H7 (cell line): ENCODE data around the gene GPBP1. TPM values are rescaled to one million over a fixed set of nuclear protein-coding genes. Genes with fewer than 3 reads are reported as not detected.
"Not testable (repeated sequence)": the region's sequence is repeated elsewhere in the genome, so short reads cannot be mapped to it uniquely, and the experiment has no call there.

Experiments used
- DNase-seq: peaks from one replicate; pipeline ENCODE4 v3.0.0; 2012
- H3K27me3 ChIP-seq: 2 replicates; pipeline ENCODE4 v1.6.0; 2011; ENCODE audit warnings: mild to moderate bottlenecking, low read length; ENCODE audit not compliant: control insufficient read depth, insufficient read depth
- H3K36me3 ChIP-seq: replicated peaks from 2 replicates; pipeline ENCODE4 v1.5.1; 2011; ENCODE audit warnings: low read length; ENCODE audit not compliant: control insufficient read depth, insufficient read depth
- H3K4me3 ChIP-seq: 2 replicates; pipeline ENCODE4 v1.5.1; 2011; ENCODE audit warnings: low read depth, mild to moderate bottlenecking, control low read depth, low read length, moderate library complexity; ENCODE audit not compliant: insufficient read depth
- total RNA-seq: library from RNA; depleted of rRNA; stranded (reverse); fragments of >200 nt; shearing (Covaris generic); gene quantifications from 2 replicates; pipeline ENCODE4 v1.2.3, GENCODE V29; 2014

Gene GPBP1
- total RNA-seq, 1 experiment from 2014 or later, result 62.7 TPM

- H3K27me3 ChIP-seq, result no peaks in the 10 kb centered on the region
- no peaks in the 10 kb centered on the region for H3K36me3 ChIP-seq
- H3K4me3 ChIP-seq, result peak overlapping the region; percentile 96
- no peak for DNase-seq
These were observed 1.9 kb upstream of the GPBP1 start for GRCh38 chr5:57171816-57172465.

DNA sequence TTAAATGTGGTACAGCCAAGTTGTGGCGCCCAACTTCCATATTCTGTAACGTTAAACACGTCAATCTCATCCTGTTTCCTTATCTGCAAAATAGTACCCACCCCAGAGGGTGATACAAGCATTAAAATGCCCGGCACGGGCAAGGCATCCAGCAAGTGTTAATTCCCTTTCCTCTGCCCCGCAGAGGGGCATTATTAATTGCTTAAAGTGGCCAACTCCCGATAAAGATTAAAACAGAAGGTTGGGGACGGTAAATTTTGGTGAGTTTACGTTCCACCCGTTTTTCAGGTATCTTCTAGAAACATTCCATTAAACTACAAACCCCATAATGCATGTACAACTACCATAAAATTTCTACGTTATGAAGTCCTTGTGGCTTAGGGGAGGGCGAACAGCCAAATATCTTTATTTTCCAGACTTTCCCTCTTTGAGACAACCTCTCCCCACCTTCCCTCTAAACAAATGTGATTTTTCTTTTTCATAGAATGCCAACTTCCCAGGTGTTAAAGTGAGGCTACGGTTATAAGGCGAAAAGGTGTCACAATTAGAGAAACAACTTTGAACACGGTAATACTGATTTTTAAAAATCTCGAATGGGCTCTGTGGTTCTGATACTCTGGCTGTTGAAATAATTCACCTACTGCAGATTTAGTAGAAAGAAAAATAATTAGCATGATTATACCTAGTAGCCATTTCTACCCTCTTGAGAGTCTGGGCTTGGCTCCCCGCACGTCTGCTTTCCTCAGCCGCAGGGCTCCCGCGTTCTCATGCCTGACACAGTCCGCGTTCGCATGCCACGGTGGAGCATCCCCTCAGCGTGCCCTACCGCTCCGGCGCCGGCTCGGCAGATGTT lies 1.2 kb upstream of the GPBP1 start:
- peak; percentile 32 for DNase-seq
- H3K4me3 ChIP-seq, result peak overlapping the region; percentile 96
- H3K27me3 ChIP-seq, result no peaks in the 10 kb centered on the region
- no peaks in the 10 kb centered on the region for H3K36me3 ChIP-seq

GRCh38 chr5:57174128-57174889 lies 450 bp downstream of the GPBP1 start:
- peak; percentile 76 for DNase-seq
- Histone ChIP-seq H3K4me3 (peak overlapping the region; percentile 96), H3K36me3 (no peaks in the 10 kb centered on the region), H3K27me3 (no peaks in the 10 kb centered on the region)

- H3K4me3 ChIP-seq, result peak overlapping the region; percentile 96
- DNase-seq, result peak; percentile 17
- H3K27me3 ChIP-seq, result no peaks in the 10 kb centered on the region
- H3K36me3 ChIP-seq, result no peaks in the 10 kb centered on the region
These were observed 1.1 kb downstream of the GPBP1 start for GRCh38 chr5:57174890-57175510.

DNA sequence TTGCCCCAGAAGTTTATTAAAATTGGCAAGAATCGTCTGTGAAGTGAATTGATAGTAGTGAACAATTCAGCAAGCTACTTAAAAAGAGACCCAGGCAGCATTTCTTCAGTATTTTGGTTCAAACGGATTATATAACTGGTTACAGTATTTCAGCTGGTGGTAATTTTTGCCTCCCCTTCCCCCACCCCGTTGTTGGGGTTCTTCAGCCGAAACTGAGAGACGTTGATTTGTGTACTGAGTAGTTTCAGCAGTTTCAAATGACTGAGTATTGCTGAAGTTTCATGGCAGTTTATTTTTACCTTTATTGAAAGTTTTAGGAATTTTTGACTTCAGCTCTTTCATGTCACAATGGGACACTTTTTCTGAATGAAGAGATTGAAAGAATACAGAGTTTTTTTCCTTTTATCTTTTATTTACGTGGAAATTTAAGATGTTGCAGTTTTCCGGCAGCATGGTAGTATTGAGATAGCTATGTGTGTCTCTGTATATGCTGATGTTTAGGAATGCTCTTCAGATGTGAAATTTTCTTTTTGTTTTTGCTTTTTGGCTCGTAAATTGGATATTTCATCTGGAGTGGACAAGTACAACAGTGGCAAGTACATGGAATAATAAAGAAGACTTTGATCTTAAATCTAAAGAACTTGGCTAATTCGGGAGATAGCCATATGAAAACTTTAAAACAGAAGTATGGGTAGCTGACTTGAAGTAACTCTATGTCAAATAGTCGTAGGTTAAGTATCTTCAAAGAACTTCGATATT lies 1.9 kb downstream of the GPBP1 start:
- H3K27me3 ChIP-seq, result no peaks in the 10 kb centered on the region
- H3K36me3 ChIP-seq, result no peaks in the 10 kb centered on the region
- peak; percentile 38 for DNase-seq
- peak overlapping the region; percentile 96 for H3K4me3 ChIP-seq

DNA sequence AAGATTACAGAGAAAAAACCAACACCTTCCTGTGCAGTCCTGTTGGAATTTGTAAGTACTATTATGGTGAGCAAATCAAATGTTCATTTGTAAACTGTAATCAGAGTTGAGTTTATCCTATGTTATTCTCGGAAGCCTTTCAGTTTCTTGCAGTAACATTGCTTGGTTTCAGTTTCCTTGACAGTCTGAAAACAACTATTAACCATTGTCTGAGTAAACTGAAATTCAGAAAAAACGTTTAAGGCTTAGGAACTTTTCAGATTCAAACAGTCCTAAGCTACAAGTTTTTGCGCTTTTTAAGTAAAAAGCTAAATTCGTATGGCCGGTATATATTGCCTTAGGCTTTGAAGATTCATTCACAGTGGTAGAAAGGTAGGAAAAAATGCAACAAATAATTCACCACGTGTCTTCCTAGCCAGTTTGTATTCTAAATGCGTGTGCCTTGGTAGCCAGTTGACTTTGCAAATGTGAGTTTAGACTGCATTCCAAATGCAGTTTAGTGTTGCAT lies 2.5 kb downstream of the GPBP1 start:
- Histone ChIP-seq H3K27me3 (no peaks in the 10 kb centered on the region), H3K4me3 (peak overlapping the region; percentile 96), H3K36me3 (no peaks in the 10 kb centered on the region)
- DNase-seq, result no peak

GRCh38 chr5:57177479-57178156 lies 3.8 kb downstream of the GPBP1 start:
- no peaks in the 10 kb centered on the region for H3K36me3 ChIP-seq
- peak overlapping the region; percentile 25; the same call in 1 of the 2 replicates for H3K4me3 ChIP-seq
- H3K27me3 ChIP-seq, result no peaks in the 10 kb centered on the region
- no peak for DNase-seq

GRCh38 chr5:57178238-57178637 lies 4.4 kb downstream of the GPBP1 start:
- H3K36me3 ChIP-seq, H3K27me3 ChIP-seq, DNase-seq, H3K4me3 ChIP-seq: not testable (repeated sequence)

DNA sequence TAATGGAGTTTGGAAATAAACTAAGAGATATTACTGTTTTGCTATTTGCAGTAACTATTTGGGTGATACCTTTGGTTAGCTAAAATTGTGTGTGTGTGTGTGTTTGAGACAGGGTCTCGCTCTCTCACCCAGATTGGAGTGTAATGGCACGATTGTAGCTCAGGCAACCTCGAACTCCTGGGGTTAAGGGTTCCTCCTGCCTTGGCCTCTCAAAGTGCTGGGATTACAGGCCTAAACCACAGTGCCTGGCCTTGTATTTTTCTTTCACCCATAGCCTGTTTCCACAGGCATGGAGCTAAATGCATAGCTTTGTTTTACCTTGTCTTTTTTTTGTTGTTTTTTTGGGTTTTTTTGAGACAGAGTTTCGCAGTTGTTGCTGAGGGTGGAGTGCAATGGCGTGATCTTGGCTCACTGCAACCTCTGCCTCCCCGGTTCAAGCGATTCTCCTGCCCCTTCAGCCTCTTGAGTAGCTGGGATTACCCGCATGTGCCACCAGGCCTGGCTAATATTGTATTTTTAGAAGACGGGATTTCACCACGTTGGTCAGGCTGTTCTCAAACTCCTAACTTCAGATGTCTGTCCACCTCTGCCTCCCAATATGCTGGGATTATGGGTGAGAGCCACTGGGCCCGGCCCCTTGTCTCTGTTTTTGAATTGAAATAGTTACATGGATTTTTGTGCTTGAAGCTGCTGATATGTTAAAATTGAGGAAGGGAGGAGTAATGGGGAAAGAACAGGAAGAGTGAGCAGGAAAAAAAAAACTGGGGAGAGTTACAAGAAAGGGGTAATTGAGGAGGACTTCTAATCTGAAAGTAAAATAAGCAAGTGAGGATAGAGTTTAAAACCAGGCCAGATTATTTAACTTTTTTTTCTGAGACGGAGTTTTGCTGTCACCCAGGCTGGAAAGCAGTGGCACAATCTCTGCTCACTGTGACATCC lies 5.7 kb downstream of the GPBP1 start:
- no peaks in the 10 kb centered on the region; the same call in 1 of the 2 replicates for H3K36me3 ChIP-seq
- H3K27me3 ChIP-seq, result no peaks in the 10 kb centered on the region
- no peak overlapping the region for H3K4me3 ChIP-seq
- no peak for DNase-seq

DNA sequence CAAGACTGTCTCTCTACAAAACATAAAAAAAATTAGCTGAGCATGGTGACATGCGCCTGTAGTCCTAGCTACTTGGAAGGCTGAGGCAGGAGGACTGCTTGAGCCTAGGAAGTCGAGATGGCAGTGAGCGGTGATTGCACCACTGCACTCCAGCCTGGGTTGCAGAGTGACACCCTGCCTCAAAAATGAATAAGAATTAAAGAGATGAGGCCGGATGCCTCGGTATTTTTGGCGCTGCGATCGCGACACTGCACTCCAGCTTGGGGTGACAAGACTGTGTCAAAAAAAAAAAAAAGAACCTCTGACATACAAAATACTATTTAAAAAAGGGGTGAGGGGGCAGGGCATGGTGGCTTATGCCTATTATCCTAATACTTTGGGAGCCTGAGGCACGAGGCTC lies 7.3 kb downstream of the GPBP1 start:
- H3K4me3 ChIP-seq, result no peak overlapping the region
- H3K36me3 ChIP-seq, result no peaks in the 10 kb centered on the region; the same call in 1 of the 2 replicates
- no peaks in the 10 kb centered on the region for H3K27me3 ChIP-seq
- no peak for DNase-seq

DNA sequence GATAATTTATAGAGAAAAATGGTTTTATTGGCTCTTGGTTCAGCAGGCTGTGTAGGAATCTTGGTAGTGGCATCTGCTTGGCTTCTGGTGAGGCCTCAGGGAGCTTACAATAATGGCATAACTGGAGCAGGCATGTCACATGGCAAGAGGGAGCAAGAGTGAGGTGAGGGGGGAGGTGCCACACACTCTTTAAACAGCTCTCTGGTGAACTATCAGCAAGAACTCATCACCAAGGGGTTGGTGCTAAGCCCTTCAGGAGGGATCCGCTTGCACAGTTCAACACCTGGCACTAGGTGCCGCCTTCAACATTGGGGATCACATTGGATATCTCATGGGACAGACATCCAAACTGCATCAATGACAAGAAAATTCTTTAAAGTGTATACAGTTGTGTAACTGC lies 10.5 kb downstream of the GPBP1 start:
- Histone ChIP-seq H3K36me3 (no peaks in the 10 kb centered on the region; the same call in 1 of the 2 replicates), H3K4me3 (no peak overlapping the region), H3K27me3 (no peaks in the 10 kb centered on the region)
- no peak for DNase-seq

GRCh38 chr5:57185313-57185712 lies 11.5 kb downstream of the GPBP1 start:
- Histone ChIP-seq H3K4me3 (no peak overlapping the region), H3K36me3 (no peaks in the 10 kb centered on the region; the same call in 1 of the 2 replicates), H3K27me3 (no peaks in the 10 kb centered on the region)
- no peak for DNase-seq
